SK-MEL-5 (cell line): ENCODE data around the gene GNB2. TPM values are rescaled to one million over a fixed set of nuclear protein-coding genes. Genes with fewer than 3 reads are reported as not detected.
"Not testable (repeated sequence)": the region's sequence is repeated elsewhere in the genome, so short reads cannot be mapped to it uniquely, and the experiment has no call there.

Source experiments
- DNase-seq: peaks from one replicate; pipeline ENCODE4 v3.0.0-alpha.2; 2016; ENCODE audit warnings: low read depth, low spot score
- in situ Hi-C: cut with HindIII; loops from 2 replicates; pipeline ENCODE4 v1.10.0; 2016; ENCODE audit warnings: low sequenced_read_pairs, high pct_unique_total_duplicates, low pct_unique_long_range_greater_than_20kb
- total RNA-seq: library from RNA; depleted of rRNA; stranded (reverse); fragments of >200 nt; shearing (Covaris generic); gene quantifications from 2 replicates; pipeline ENCODE4 v1.2.3, GENCODE V29; 2014

GNB2 gene
- total RNA-seq, 1 experiment from 2014 or later: 43.7 TPM

GRCh38 chr7:100654908-100655831 lies 18.4 kb upstream of the GNB2 start:
- no peak for DNase-seq
- in situ Hi-C loops: no loop called here

- in situ Hi-C loops: no loop called here
- DNase-seq: peak; percentile 75
Measured at GRCh38 chr7:100655908-100656674, 17.4 kb upstream of the GNB2 start, which contains the start of gene ACTL6B. TSS of gene ACTL6B (minus strand) at chr7:100656448. CDS start at chr7:100656354, 94 bp downstream.

- in situ Hi-C loops, DNase-seq: not testable (repeated sequence)
Measured at GRCh38 chr7:100662194-100662776, 11.3 kb upstream of the GNB2 start.

- in situ Hi-C loops: no loop called here
- no peak for DNase-seq
Measured at GRCh38 chr7:100665168-100665726, 8.3 kb upstream of the GNB2 start.

GRCh38 chr7:100667331-100668068 lies 6.0 kb upstream of the GNB2 start:
- DNase-seq: no peak
- in situ Hi-C loops: no loop called here

GRCh38 chr7:100668069-100668449 lies 5.5 kb upstream of the GNB2 start:
- in situ Hi-C loops: no loop called here
- no peak for DNase-seq

GRCh38 chr7:100669106-100669505 lies 4.4 kb upstream of the GNB2 start:
- in situ Hi-C loops, DNase-seq: not testable (repeated sequence)

- in situ Hi-C loops: no loop called here
- DNase-seq: no peak
Measured at GRCh38 chr7:100670074-100670473, 3.5 kb upstream of the GNB2 start.

- in situ Hi-C loops: no loop called here
Measured at GRCh38 chr7:100671353-100672327, 1.9 kb upstream of the GNB2 start.

GRCh38 chr7:100673942-100674410 lies 436 bp downstream of the GNB2 start:
- in situ Hi-C loops: no loop called here
- no peak for DNase-seq

More at GRCh38 chr7:100671353-100672327, 1.9 kb upstream of the GNB2 start:
- no peak for DNase-seq

- no peak for DNase-seq
- in situ Hi-C loops: no loop called here
Measured at GRCh38 chr7:100674411-100675104, 1.0 kb downstream of the GNB2 start.

- in situ Hi-C loops: no loop called here
Measured at GRCh38 chr7:100675105-100675451, 1.5 kb downstream of the GNB2 start.

GRCh38 chr7:100675581-100676350 lies 2.2 kb downstream of the GNB2 start:
- in situ Hi-C loops: no loop called here

More at GRCh38 chr7:100675105-100675451, 1.5 kb downstream of the GNB2 start:
- no peak for DNase-seq

GRCh38 chr7:100676501-100677306 lies 3.2 kb downstream of the GNB2 start:
- in situ Hi-C loops: no loop called here
- no peak for DNase-seq

More at GRCh38 chr7:100675581-100676350, 2.2 kb downstream of the GNB2 start:
- DNase-seq: peak; percentile 40
